ENCODE results near the gene KCNJ8. TPM values are rescaled to one million over a fixed set of nuclear protein-coding genes. Genes with fewer than 3 reads are reported as not detected.

The KCNJ8 gene
- total and polyA plus RNA-seq, 7 experiments from 2014 or later = not detected

DNA sequence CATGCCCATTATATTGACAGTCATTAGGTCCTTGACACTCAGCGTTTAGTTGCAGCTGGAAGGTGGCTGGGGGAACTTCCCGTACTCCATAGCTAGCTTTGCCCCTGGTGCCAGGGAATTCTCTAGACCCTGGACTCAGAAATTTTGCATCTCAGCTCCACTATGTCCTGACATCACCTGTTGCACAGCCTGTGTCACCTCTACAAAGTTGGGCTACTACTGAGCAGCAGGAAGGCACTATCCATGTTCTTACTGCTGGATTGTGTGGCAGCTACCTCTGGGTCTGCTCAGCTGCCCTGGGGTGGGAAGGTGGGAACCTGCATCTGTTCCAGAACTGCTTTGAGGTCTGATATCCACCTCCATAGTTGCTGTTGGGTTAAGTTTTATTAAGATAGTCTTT lies 11.0 kb downstream of the KCNJ8 start:
- CTCF ChIA-PET = no interaction called here

DNA sequence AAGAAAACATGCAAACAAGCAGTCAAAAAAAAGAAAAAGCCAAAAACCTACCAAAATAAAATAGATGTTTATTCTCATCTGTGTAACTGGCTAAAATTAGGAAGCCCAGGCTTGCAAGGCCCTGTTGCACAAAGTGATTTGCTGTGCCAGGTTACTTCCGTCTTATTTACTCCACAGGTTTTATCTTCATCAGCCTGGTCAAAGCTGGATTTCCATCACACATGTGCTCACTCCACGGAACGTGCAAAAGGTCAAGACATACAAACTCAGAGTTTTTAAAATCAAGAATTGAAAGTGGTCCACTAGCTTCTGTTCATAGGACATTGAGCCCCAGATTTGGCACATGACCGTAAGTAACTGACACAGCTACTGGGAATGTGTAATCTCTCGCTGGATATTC lies 14.8 kb downstream of the KCNJ8 start:
- Histone ChIP-seq H3K4me3 (ENCODE audit: low read length) (no peak overlapping the region), H3K27ac (ENCODE audit: low read depth, low read length) (no peak overlapping the region), H3K27me3 (ENCODE audit: control insufficient read depth in 2 of 2, insufficient read depth in 2 of 2, low read length in 2 of 2) (peaks cover 0 to 3% of the 10 kb centered on the region in 2 donors), H3K9me3 (ENCODE audit: control insufficient read depth in 2 of 3, low read length in 3 of 3) (no peaks in the 10 kb centered on the region), H3K4me1 (ENCODE audit: control insufficient read depth in 2 of 2, insufficient read depth in 2 of 2, low read length in 2 of 2) (no peaks in the 10 kb centered on the region), H3K36me3 (ENCODE audit: control insufficient read depth in 2 of 3, insufficient read depth in 3 of 3, low read length in 3 of 3) (no peaks in the 10 kb centered on the region)
- Mint-ChIP-seq H3K27me3 (peaks cover 0 to 19% (median 5%) of the 10 kb centered on the region in 5 donors), H3K27ac (no peak overlapping the region), H3K9me3 (peaks cover 0 to 9% (median 0%) of the 10 kb centered on the region in 11 donors), H3K36me3 (peaks cover 0 to 3% (median 0%) of the 10 kb centered on the region in 5 donors), H3K4me3 (no peak overlapping the region), H3K4me1 (no peaks in the 10 kb centered on the region)
- DNase-seq = no peak
- intact Hi-C loops (cut with micrococcal nuclease) = no loop called here
- CTCF ChIA-PET = no interaction called here
- POLR2A ChIA-PET = no interaction called here
- no peak for ATAC-seq

More for the DNA sequence above, 11.0 kb downstream of the KCNJ8 start:
- Mint-ChIP-seq H3K27ac (no peak overlapping the region), H3K27me3 (peaks cover 0 to 19% (median 5%) of the 10 kb centered on the region in 5 donors), H3K4me3 (no peak overlapping the region), H3K9me3 (peaks cover 0 to 9% (median 0%) of the 10 kb centered on the region in 11 donors), H3K4me1 (no peaks in the 10 kb centered on the region), H3K36me3 (peaks cover 0 to 3% (median 0%) of the 10 kb centered on the region in 5 donors)
- Histone ChIP-seq H3K36me3 (ENCODE audit: control insufficient read depth in 2 of 3, insufficient read depth in 3 of 3, low read length in 3 of 3) (no peaks in the 10 kb centered on the region), H3K9me3 (ENCODE audit: control insufficient read depth in 2 of 3, low read length in 3 of 3) (no peaks in the 10 kb centered on the region), H3K27me3 (ENCODE audit: control insufficient read depth in 2 of 2, insufficient read depth in 2 of 2, low read length in 2 of 2) (peaks cover 0 to 3% of the 10 kb centered on the region in 2 donors), H3K27ac (ENCODE audit: low read depth, low read length) (no peak overlapping the region), H3K4me1 (ENCODE audit: control insufficient read depth in 2 of 2, insufficient read depth in 2 of 2, low read length in 2 of 2) (no peaks in the 10 kb centered on the region), H3K4me3 (ENCODE audit: low read length) (no peak overlapping the region)
- ATAC-seq (no peak), DNase-seq (no peak)
- POLR2A ChIA-PET = no interaction called here
- intact Hi-C loops (cut with micrococcal nuclease) = no loop called here

DNA sequence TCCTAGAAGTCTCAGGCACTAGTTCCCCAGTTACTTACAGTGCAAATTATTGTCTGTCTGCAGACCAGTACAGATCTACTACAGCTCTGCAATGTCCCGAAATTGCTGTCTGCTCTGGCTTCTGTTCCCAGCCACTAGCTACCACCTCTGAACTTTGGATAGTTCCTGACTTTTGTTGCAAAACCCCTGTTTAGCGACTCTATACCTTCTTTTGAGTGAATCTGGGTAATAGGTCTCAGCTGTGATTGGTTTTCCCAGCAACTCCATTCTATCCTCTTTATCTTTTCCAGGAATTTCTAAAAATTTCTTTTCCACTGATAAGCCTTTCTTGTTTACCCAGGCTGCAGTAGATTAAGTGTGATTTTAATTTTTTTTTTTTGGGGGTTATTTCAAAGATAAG lies 16.8 kb downstream of the KCNJ8 start:
- CTCF ChIA-PET = no interaction called here
- H3K4me1 ChIP-seq (ENCODE audit: control insufficient read depth in 2 of 2, insufficient read depth in 2 of 2, low read length in 2 of 2) = no peaks in the 10 kb centered on the region
- peaks cover 0 to 9% (median 0%) of the 10 kb centered on the region in 11 donors for H3K9me3 Mint-ChIP-seq
- no peak overlapping the region for H3K4me3 ChIP-seq (ENCODE audit: low read length)
- no peak overlapping the region for H3K27ac ChIP-seq (ENCODE audit: low read depth, low read length)
- H3K36me3 ChIP-seq (ENCODE audit: control insufficient read depth in 2 of 3, insufficient read depth in 3 of 3, low read length in 3 of 3) = no peaks in the 10 kb centered on the region
- DNase-seq (no peak), ATAC-seq (no peak)
- H3K27me3 Mint-ChIP-seq = peaks cover 2 to 14% (median 12%) of the 10 kb centered on the region in 5 donors
- H3K4me3 Mint-ChIP-seq = no peak overlapping the region
- no peaks in the 10 kb centered on the region for H3K9me3 ChIP-seq (ENCODE audit: control insufficient read depth in 2 of 3, low read length in 3 of 3)
- peaks cover 0 to 3% of the 10 kb centered on the region in 2 donors for H3K27me3 ChIP-seq (ENCODE audit: control insufficient read depth in 2 of 2, insufficient read depth in 2 of 2, low read length in 2 of 2)
- H3K4me1 Mint-ChIP-seq = no peaks in the 10 kb centered on the region
- no peak overlapping the region for H3K27ac Mint-ChIP-seq
- H3K36me3 Mint-ChIP-seq = peaks cover 0 to 3% (median 0%) of the 10 kb centered on the region in 5 donors
- intact Hi-C loops (cut with micrococcal nuclease) = no loop called here
- POLR2A ChIA-PET = no interaction called here

DNA sequence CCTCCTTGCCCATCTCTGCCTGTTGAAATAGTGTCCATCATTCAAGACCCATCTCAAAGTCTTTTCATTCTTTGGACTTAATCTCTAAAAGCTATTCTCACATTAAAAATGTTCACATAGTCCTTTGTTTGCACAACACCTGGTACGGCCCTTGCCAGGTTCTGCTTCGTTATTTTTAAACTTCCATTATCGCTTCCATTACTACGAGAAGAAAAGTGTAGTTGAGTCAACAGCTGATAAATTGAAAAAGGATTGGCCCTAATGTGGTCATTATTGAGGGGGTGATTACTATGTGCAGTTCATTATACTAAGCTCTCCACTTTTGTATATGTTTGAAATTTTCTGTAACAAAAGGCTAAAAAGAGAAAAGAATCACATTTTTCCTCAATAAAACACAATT lies 17.8 kb downstream of the KCNJ8 start:
- CTCF ChIA-PET = no interaction called here
- intact Hi-C loops (cut with micrococcal nuclease) = no loop called here

DNA sequence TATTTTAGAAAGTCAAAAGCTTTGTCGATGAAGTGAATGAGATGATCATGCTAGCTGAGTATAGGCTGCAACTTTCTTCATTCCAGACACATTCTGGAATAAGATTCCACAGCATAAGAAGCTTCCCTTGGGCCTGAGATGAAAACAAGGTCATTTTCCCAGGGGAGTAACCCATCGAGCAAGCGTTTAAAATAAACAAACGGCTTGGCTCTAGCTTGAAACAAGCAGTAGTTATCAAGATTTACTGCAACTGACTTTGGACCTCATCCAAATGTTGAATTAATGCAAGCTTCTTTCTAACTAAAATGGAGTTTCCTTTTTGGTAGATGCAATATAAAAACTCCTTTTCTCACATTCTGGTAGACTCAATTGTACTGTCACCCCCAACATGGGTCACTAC lies 23.0 kb downstream of the KCNJ8 start:
- Histone ChIP-seq H3K27ac (ENCODE audit: low read depth, low read length) (no peak overlapping the region), H3K27me3 (ENCODE audit: control insufficient read depth in 2 of 2, insufficient read depth in 2 of 2, low read length in 2 of 2) (no peaks in the 10 kb centered on the region), H3K9me3 (ENCODE audit: control insufficient read depth in 2 of 3, low read length in 3 of 3) (no peaks in the 10 kb centered on the region), H3K4me3 (ENCODE audit: low read length) (no peak overlapping the region), H3K36me3 (ENCODE audit: control insufficient read depth in 2 of 3, insufficient read depth in 3 of 3, low read length in 3 of 3) (no peaks in the 10 kb centered on the region), H3K4me1 (ENCODE audit: control insufficient read depth in 2 of 2, insufficient read depth in 2 of 2, low read length in 2 of 2) (no peaks in the 10 kb centered on the region)
- H3K4me1 Mint-ChIP-seq = no peaks in the 10 kb centered on the region
- DNase-seq (no peak), ATAC-seq (no peak)
- no peak overlapping the region for H3K4me3 Mint-ChIP-seq
- peaks cover 0 to 7% (median 0%) of the 10 kb centered on the region in 5 donors for H3K36me3 Mint-ChIP-seq
- H3K27me3 Mint-ChIP-seq = peaks cover 4 to 26% (median 23%) of the 10 kb centered on the region in 5 donors
- POLR2A ChIA-PET = no interaction called here
- peaks cover 0 to 8% (median 2%) of the 10 kb centered on the region in 11 donors for H3K9me3 Mint-ChIP-seq
- no peak overlapping the region for H3K27ac Mint-ChIP-seq
- CTCF ChIA-PET = interaction anchor here (0.6 kb wide), 1 partner anchor 254 kb away, joined by 3 read pairs; no protein-coding TSS in a partner anchor
- intact Hi-C loops (cut with micrococcal nuclease) = no loop called here

More for the DNA sequence above, 17.8 kb downstream of the KCNJ8 start:
- POLR2A ChIA-PET = no interaction called here
- H3K27ac Mint-ChIP-seq = no peak overlapping the region
- H3K27ac ChIP-seq (ENCODE audit: low read depth, low read length) = no peak overlapping the region
- H3K4me1 ChIP-seq (ENCODE audit: control insufficient read depth in 2 of 2, insufficient read depth in 2 of 2, low read length in 2 of 2) = no peaks in the 10 kb centered on the region
- no peaks in the 10 kb centered on the region for H3K9me3 ChIP-seq (ENCODE audit: control insufficient read depth in 2 of 3, low read length in 3 of 3)
- ATAC-seq (no peak), DNase-seq (no peak)
- no peaks in the 10 kb centered on the region for H3K4me1 Mint-ChIP-seq
- H3K36me3 ChIP-seq (ENCODE audit: control insufficient read depth in 2 of 3, insufficient read depth in 3 of 3, low read length in 3 of 3) = no peaks in the 10 kb centered on the region
- H3K27me3 ChIP-seq (ENCODE audit: control insufficient read depth in 2 of 2, insufficient read depth in 2 of 2, low read length in 2 of 2) = peaks cover 0 to 3% of the 10 kb centered on the region in 2 donors
- no peak overlapping the region for H3K4me3 Mint-ChIP-seq
- no peak overlapping the region for H3K4me3 ChIP-seq (ENCODE audit: low read length)
- H3K27me3 Mint-ChIP-seq = peaks cover 2 to 14% (median 12%) of the 10 kb centered on the region in 5 donors
- H3K9me3 Mint-ChIP-seq = peaks cover 0 to 9% (median 0%) of the 10 kb centered on the region in 11 donors
- peaks cover 0 to 3% (median 0%) of the 10 kb centered on the region in 5 donors for H3K36me3 Mint-ChIP-seq

DNA sequence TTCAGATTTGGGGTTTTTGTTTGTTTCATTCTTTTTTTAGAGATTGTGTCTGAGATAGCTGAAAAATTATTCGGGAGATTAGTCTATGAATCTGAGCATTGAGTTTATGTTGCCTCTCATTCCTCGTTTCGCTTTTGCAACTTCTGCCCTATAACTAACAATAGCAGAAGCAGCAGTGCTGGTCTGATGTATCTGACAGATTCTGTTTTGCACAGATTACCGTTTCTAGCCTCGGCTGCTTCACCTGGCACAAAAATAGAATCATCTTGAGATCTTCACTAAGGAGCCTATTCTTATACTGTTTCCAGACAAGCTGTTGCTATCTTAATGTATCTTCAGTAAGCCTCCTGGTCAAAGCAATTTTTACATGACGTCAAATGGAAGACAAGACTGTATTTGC lies 29.2 kb downstream of the KCNJ8 start:
- no peaks in the 10 kb centered on the region for H3K36me3 ChIP-seq (ENCODE audit: control insufficient read depth in 2 of 3, insufficient read depth in 3 of 3, low read length in 3 of 3)
- ATAC-seq (no peak), DNase-seq (no peak)
- H3K4me3 ChIP-seq (ENCODE audit: low read length) = no peak overlapping the region
- no peaks in the 10 kb centered on the region for H3K4me1 Mint-ChIP-seq
- CTCF ChIA-PET = no interaction called here
- no peaks in the 10 kb centered on the region for H3K27me3 ChIP-seq (ENCODE audit: control insufficient read depth in 2 of 2, insufficient read depth in 2 of 2, low read length in 2 of 2)
- no peaks in the 10 kb centered on the region for H3K4me1 ChIP-seq (ENCODE audit: control insufficient read depth in 2 of 2, insufficient read depth in 2 of 2, low read length in 2 of 2)
- intact Hi-C loops (cut with micrococcal nuclease) = no loop called here
- H3K36me3 Mint-ChIP-seq = peaks cover 0 to 21% (median 0%) of the 10 kb centered on the region in 5 donors
- no peak overlapping the region for H3K27ac Mint-ChIP-seq
- H3K4me3 Mint-ChIP-seq = no peak overlapping the region
- POLR2A ChIA-PET = no interaction called here
- no peaks in the 10 kb centered on the region for H3K9me3 ChIP-seq (ENCODE audit: control insufficient read depth in 2 of 3, low read length in 3 of 3)
- no peak overlapping the region for H3K27ac ChIP-seq (ENCODE audit: low read depth, low read length)
- H3K27me3 Mint-ChIP-seq = peaks cover 2 to 39% (median 32%) of the 10 kb centered on the region in 5 donors
- H3K9me3 Mint-ChIP-seq = peaks cover 0 to 30% (median 11%) of the 10 kb centered on the region in 11 donors

DNA sequence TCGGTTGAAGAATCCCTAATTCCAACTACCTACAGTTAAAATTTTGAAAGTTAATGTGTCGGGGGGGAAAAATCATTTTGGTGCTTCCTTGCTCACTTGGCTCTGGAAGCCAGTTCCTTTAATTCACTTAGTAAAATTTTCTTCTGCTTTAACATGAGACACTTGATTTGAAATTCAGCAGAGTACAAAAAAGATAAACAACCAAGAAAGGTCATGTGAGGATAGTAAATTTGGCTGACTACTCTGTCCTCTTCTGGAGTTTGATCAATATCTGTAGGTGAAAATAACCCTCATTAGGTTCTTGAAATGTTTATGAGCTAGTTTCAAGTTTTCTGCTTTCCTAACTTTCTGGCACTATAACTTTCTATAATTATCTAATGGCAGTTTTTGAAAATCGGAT lies 43.4 kb downstream of the KCNJ8 start:
- H3K36me3 Mint-ChIP-seq = peaks cover 0 to 4% (median 0%) of the 10 kb centered on the region in 5 donors
- Histone ChIP-seq H3K4me3 (ENCODE audit: low read length) (no peak overlapping the region), H3K27me3 (ENCODE audit: control insufficient read depth in 2 of 2, insufficient read depth in 2 of 2, low read length in 2 of 2) (no peaks in the 10 kb centered on the region), H3K9me3 (ENCODE audit: control insufficient read depth in 2 of 3, low read length in 3 of 3) (no peaks in the 10 kb centered on the region), H3K27ac (ENCODE audit: low read depth, low read length) (no peak overlapping the region), H3K4me1 (ENCODE audit: control insufficient read depth in 2 of 2, insufficient read depth in 2 of 2, low read length in 2 of 2) (no peaks in the 10 kb centered on the region), H3K36me3 (ENCODE audit: control insufficient read depth in 2 of 3, insufficient read depth in 3 of 3, low read length in 3 of 3) (no peaks in the 10 kb centered on the region)
- CTCF ChIA-PET = no interaction called here
- H3K9me3 Mint-ChIP-seq = peaks cover 0 to 15% (median 5%) of the 10 kb centered on the region in 11 donors
- peaks cover 0 to 48% (median 31%) of the 10 kb centered on the region in 5 donors for H3K27me3 Mint-ChIP-seq
- H3K4me1 Mint-ChIP-seq = no peaks in the 10 kb centered on the region
- no peak overlapping the region for H3K4me3 Mint-ChIP-seq
- ATAC-seq (no peak), DNase-seq (no peak)
- POLR2A ChIA-PET = no interaction called here
- intact Hi-C loops (cut with micrococcal nuclease) = no loop called here
- H3K27ac Mint-ChIP-seq = no peak overlapping the region

Measured in naive thymus-derived CD4-positive, alpha-beta T cell (primary cell).